Measurements from ENCODE around the gene RAET1L.

DNA sequence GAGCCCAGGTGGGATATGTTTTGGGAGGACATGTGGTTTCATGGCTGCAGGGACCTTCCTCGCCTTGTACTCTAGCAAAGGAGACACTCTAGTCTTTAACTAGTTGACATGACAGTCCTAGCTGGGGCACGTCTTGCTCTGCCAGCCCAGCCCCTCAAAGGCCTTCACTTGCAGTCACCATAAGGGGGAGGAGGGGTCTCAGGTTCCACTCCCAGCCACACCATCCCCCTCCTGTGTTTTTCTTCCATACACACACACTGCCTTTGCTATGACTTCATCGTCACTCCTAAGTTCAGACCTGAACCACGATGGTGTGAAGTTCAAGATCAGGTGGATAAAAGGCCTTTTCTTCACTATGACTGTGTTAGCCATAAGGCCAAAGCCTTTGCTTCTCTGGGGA is 48.1 kb downstream of the RAET1L start:
- TF ChIP-seq MAFK (IDR thresholded peaks at IDR 0.05; ENCODE audit: low read depth, low read length), result no peak
- no peak for TF ChIP-seq NFE2L2 (IDR thresholded peaks at IDR 0.05; ENCODE audit: low read depth, low read length)
- no peak for TF ChIP-seq RAD21 (IDR thresholded peaks at IDR 0.05; ENCODE audit: low read length)
- no peak for TF ChIP-seq RCOR1 (IDR thresholded peaks at IDR 0.05; ENCODE audit: insufficient replicate concordance, low read length)
- no peak for TF ChIP-seq POLR2A (IDR thresholded peaks at IDR 0.05; ENCODE audit: low read depth, low read length)
- TF ChIP-seq, protein P1, sequence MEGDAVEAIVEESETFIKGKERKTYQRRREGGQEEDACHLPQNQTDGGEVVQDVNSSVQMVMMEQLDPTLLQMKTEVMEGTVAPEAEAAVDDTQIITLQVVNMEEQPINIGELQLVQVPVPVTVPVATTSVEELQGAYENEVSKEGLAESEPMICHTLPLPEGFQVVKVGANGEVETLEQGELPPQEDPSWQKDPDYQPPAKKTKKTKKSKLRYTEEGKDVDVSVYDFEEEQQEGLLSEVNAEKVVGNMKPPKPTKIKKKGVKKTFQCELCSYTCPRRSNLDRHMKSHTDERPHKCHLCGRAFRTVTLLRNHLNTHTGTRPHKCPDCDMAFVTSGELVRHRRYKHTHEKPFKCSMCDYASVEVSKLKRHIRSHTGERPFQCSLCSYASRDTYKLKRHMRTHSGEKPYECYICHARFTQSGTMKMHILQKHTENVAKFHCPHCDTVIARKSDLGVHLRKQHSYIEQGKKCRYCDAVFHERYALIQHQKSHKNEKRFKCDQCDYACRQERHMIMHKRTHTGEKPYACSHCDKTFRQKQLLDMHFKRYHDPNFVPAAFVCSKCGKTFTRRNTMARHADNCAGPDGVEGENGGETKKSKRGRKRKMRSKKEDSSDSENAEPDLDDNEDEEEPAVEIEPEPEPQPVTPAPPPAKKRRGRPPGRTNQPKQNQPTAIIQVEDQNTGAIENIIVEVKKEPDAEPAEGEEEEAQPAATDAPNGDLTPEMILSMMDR (conservative IDR thresholded peaks at IDR 0.05; ENCODE audit: low read depth, low read length), result no peak
- TF ChIP-seq RFX5 (IDR thresholded peaks at IDR 0.05; ENCODE audit: low read depth, low read length), result no peak
- TF ChIP-seq CEBPB (IDR thresholded peaks at IDR 0.05; ENCODE audit: low read depth, low read length), result no peak
- no peak for TF ChIP-seq SMC3 (IDR thresholded peaks at IDR 0.05; ENCODE audit: low read depth, low read length)
- TF ChIP-seq BHLHE40 (IDR thresholded peaks at IDR 0.05; ENCODE audit: low read depth, low read length), result no peak
- no peak for TF ChIP-seq CHD1 (IDR thresholded peaks at IDR 0.05; ENCODE audit: low read depth, low read length)
- TF ChIP-seq, protein P2, sequence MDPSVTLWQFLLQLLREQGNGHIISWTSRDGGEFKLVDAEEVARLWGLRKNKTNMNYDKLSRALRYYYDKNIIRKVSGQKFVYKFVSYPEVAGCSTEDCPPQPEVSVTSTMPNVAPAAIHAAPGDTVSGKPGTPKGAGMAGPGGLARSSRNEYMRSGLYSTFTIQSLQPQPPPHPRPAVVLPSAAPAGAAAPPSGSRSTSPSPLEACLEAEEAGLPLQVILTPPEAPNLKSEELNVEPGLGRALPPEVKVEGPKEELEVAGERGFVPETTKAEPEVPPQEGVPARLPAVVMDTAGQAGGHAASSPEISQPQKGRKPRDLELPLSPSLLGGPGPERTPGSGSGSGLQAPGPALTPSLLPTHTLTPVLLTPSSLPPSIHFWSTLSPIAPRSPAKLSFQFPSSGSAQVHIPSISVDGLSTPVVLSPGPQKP (IDR thresholded peaks at IDR 0.05; ENCODE audit: borderline replicate concordance, low read depth, low read length), result no peak
- TF ChIP-seq FOS (IDR thresholded peaks at IDR 0.05; ENCODE audit: low read depth, low read length), result no peak
- TF ChIP-seq, protein P3, sequence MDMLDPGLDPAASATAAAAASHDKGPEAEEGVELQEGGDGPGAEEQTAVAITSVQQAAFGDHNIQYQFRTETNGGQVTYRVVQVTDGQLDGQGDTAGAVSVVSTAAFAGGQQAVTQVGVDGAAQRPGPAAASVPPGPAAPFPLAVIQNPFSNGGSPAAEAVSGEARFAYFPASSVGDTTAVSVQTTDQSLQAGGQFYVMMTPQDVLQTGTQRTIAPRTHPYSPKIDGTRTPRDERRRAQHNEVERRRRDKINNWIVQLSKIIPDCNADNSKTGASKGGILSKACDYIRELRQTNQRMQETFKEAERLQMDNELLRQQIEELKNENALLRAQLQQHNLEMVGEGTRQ (IDR thresholded peaks at IDR 0.05; ENCODE audit: low read depth, low read length), result no peak

Data from IMR-90 (cell line).